Measurements from ENCODE around the gene SEC23IP. TPM values are rescaled to one million over a fixed set of nuclear protein-coding genes. Genes with fewer than 3 reads are reported as not detected.

The SEC23IP gene
- total RNA-seq, 1 donor from 2014 or later, result 59.0 TPM

DNA sequence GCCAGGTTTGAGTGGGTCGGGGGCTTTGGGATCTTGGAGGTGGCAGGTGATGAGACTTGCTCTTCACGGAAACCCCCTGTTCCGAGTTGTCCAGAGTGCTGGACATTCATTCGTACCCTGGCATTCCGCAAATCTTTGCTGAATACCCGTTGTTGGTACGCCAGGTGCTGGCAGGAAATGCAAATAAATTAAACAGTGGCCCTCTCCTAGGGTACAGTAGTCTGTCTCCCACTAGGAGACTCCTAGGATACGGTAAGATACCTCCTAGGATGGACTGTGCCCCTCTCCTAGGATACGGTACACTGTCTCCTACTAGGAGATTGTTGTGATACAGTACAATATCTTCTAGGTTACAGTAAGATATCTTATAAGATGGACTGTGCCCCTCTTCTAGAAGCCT lies 544 bp downstream of the SEC23IP start:
- no peak for DNase-seq (ENCODE audit: low spot score in 2 of 2, unreplicated experiment in 2 of 2)
- H3K36me3 Mint-ChIP-seq, result no peaks in the 10 kb centered on the region
- H3K4me3 Mint-ChIP-seq, result peak overlapping the region; percentile 97
- H3K9me3 Mint-ChIP-seq, result peaks cover 3% of the 10 kb centered on the region
- H3K4me1 Mint-ChIP-seq, result peaks cover 37% of the 10 kb centered on the region
- H3K27me3 Mint-ChIP-seq (ENCODE audit: low read depth), result no peaks in the 10 kb centered on the region
- peak overlapping the region; percentile 96 for H3K27ac Mint-ChIP-seq
- TF ChIP-seq, protein P1, sequence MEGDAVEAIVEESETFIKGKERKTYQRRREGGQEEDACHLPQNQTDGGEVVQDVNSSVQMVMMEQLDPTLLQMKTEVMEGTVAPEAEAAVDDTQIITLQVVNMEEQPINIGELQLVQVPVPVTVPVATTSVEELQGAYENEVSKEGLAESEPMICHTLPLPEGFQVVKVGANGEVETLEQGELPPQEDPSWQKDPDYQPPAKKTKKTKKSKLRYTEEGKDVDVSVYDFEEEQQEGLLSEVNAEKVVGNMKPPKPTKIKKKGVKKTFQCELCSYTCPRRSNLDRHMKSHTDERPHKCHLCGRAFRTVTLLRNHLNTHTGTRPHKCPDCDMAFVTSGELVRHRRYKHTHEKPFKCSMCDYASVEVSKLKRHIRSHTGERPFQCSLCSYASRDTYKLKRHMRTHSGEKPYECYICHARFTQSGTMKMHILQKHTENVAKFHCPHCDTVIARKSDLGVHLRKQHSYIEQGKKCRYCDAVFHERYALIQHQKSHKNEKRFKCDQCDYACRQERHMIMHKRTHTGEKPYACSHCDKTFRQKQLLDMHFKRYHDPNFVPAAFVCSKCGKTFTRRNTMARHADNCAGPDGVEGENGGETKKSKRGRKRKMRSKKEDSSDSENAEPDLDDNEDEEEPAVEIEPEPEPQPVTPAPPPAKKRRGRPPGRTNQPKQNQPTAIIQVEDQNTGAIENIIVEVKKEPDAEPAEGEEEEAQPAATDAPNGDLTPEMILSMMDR (IDR thresholded peaks at IDR 0.05; ENCODE audit: unreplicated experiment), result no peak

GRCh38 chr10:119893845-119894427 lies 1.4 kb downstream of the SEC23IP start:
- H3K27ac Mint-ChIP-seq, result peak overlapping the region; percentile 63

GRCh38 chr10:119896061-119896655 lies 3.6 kb downstream of the SEC23IP start:
- Mint-ChIP-seq H3K27ac (peak overlapping the region; percentile 28), H3K4me3 (no peak overlapping the region), H3K36me3 (no peaks in the 10 kb centered on the region), H3K27me3 (ENCODE audit: low read depth) (no peaks in the 10 kb centered on the region), H3K9me3 (no peaks in the 10 kb centered on the region), H3K4me1 (peaks cover 34% of the 10 kb centered on the region)
- TF ChIP-seq, protein P1 (IDR thresholded peaks at IDR 0.05; ENCODE audit: unreplicated experiment), result no peak
- DNase-seq (ENCODE audit: low spot score in 2 of 2, unreplicated experiment in 2 of 2), result no peak

More at GRCh38 chr10:119893845-119894427, 1.4 kb downstream of the SEC23IP start:
- Mint-ChIP-seq H3K4me3 (peak overlapping the region; percentile 97), H3K36me3 (no peaks in the 10 kb centered on the region), H3K9me3 (peaks cover 3% of the 10 kb centered on the region), H3K4me1 (peaks cover 37% of the 10 kb centered on the region), H3K27me3 (ENCODE audit: low read depth) (no peaks in the 10 kb centered on the region)
- TF ChIP-seq, protein P1 (IDR thresholded peaks at IDR 0.05; ENCODE audit: unreplicated experiment), result no peak
- DNase-seq (ENCODE audit: low spot score in 2 of 2, unreplicated experiment in 2 of 2), result no peak

DNA sequence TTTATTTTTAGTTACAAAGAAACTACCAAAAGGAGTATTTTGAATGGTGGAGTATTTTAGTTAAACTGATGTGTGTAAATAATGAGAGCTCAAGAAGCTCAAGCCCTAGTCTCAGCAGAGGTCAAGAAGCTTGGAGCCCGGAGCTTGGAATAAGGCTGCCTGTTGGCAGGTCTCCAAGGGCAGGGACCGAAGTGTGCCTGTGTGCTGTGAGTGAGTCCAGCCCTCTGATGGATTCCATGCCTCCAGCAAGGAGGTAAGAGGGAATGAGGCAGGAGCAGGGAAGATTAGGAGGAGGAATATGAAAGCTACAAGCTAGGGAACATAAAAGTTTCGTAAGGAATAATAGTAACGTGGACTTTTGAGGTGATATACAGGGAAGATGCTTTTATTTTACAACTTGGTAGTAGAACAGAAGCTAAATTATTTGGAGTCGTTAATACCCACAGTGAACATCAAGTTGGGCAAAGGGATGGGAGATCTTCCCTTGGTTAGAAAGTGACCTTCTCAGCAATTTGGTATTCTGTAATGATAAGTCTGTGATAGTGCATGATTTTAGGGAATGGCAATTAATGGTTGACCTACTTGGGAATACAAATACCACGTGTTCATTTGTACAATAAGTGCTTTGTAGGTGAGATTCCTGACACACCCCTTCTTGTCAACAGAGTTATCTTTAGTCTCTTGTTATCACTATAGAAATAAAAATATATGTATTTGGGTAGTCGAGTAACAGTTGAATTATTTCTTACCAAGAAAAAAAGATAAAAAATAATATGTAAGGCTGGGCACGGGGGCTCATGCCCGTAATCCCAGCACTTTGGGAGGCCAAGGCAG lies 4.6 kb downstream of the SEC23IP start:
- TF ChIP-seq, protein P1 (IDR thresholded peaks at IDR 0.05; ENCODE audit: unreplicated experiment), result no peak
- Mint-ChIP-seq H3K36me3 (no peaks in the 10 kb centered on the region), H3K27me3 (ENCODE audit: low read depth) (no peaks in the 10 kb centered on the region), H3K27ac (peak overlapping the region; percentile 10), H3K4me1 (peaks cover 30% of the 10 kb centered on the region), H3K4me3 (no peak overlapping the region), H3K9me3 (no peaks in the 10 kb centered on the region)
- no peak for DNase-seq (ENCODE audit: low spot score in 2 of 2, unreplicated experiment in 2 of 2)

GRCh38 chr10:119898577-119898976 lies 6.0 kb downstream of the SEC23IP start:
- H3K27ac Mint-ChIP-seq, result no peak overlapping the region
- H3K4me1 Mint-ChIP-seq, result peaks cover 26% of the 10 kb centered on the region
- TF ChIP-seq, protein P1 (IDR thresholded peaks at IDR 0.05; ENCODE audit: unreplicated experiment), result no peak
- no peaks in the 10 kb centered on the region for H3K9me3 Mint-ChIP-seq
- no peak for DNase-seq (ENCODE audit: low spot score in 2 of 2, unreplicated experiment in 2 of 2)
- no peaks in the 10 kb centered on the region for H3K27me3 Mint-ChIP-seq (ENCODE audit: low read depth)
- H3K4me3 Mint-ChIP-seq, result no peak overlapping the region
- peaks cover 6% of the 10 kb centered on the region for H3K36me3 Mint-ChIP-seq
